ENCODE data around the gene FAM111A.

DNA sequence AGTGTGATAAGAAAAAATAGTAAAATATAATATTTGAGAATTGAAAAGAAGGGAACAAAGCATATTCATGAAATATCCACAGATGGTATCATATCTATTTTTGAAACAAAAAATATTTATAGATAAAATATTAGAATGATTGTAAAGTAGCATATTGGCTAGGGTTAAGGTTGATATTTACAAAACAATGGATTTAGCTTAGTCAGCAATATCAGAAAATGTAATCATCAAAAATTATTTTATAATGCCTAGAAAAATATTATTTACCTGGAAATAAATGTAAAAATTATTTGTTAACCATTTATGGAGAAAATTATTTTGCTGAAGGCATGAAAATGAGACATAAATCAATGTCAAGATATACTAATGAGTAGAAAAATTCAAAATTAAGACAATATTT is 22.8 kb upstream of the FAM111A start:
- TF ChIP-seq, protein P1, sequence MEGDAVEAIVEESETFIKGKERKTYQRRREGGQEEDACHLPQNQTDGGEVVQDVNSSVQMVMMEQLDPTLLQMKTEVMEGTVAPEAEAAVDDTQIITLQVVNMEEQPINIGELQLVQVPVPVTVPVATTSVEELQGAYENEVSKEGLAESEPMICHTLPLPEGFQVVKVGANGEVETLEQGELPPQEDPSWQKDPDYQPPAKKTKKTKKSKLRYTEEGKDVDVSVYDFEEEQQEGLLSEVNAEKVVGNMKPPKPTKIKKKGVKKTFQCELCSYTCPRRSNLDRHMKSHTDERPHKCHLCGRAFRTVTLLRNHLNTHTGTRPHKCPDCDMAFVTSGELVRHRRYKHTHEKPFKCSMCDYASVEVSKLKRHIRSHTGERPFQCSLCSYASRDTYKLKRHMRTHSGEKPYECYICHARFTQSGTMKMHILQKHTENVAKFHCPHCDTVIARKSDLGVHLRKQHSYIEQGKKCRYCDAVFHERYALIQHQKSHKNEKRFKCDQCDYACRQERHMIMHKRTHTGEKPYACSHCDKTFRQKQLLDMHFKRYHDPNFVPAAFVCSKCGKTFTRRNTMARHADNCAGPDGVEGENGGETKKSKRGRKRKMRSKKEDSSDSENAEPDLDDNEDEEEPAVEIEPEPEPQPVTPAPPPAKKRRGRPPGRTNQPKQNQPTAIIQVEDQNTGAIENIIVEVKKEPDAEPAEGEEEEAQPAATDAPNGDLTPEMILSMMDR (IDR thresholded peaks at IDR 0.05): no peak
- no peak for TF ChIP-seq POLR2A (IDR thresholded peaks at IDR 0.05)
